Psoas muscle (tissue), 8 donors: ENCODE measurements around the gene UPK2. TPM values are rescaled to one million over a fixed set of nuclear protein-coding genes. Genes with fewer than 3 reads are reported as not detected.
A peak's percentile ranks its signal among the peaks of the same experiment; 100 is the strongest.

Source experiments
- ATAC-seq, 4 donors: fragments of 200-7000 bp; cut with Tn5 transposase; one replicate each; pipeline ENCODE4 v1.9.1; 2020; ENCODE audit warnings: moderate library complexity in 3 of 4, mild to moderate bottlenecking in 2 of 4
- DNase-seq, 2 donors: peaks; one replicate each; pipeline ENCODE4 v3.0.0-alpha.2; 2020
- H3K27ac ChIP-seq: fragments of 200-600 bp; one replicate; pipeline ENCODE4 v1.8.0; 2022
- H3K27me3 ChIP-seq, 3 donors: fragments of 200-600 bp in 1 of 3; one replicate each; pipeline versions ENCODE4 v1.6.1 to v1.8.0; 2013 to 2022; ENCODE audit warnings: low read length in 2 of 3, mild to moderate bottlenecking in 2 of 3, moderate library complexity in 1 of 3; ENCODE audit not compliant: insufficient read depth in 3 of 3
- H3K36me3 ChIP-seq, 2 donors: fragments of 200-600 bp in 1 of 2; one replicate each; pipeline versions ENCODE4 v1.6.1 to v1.8.0; 2013 to 2022; ENCODE audit warnings: low read depth in 1 of 2, mild to moderate bottlenecking in 1 of 2, moderate library complexity in 1 of 2; ENCODE audit not compliant: insufficient read depth in 1 of 2
- H3K4me1 ChIP-seq: fragments of 200-600 bp; one replicate; pipeline ENCODE4 v1.8.0; 2022
- H3K4me3 ChIP-seq: fragments of 200-600 bp; one replicate; pipeline ENCODE4 v1.8.0; 2022; ENCODE audit warnings: mild to moderate bottlenecking
- H3K9me3 ChIP-seq: fragments of 200-600 bp; one replicate; pipeline ENCODE4 v1.8.0; 2022
- WGBS, 3 donors: extraction: QIAGEN DNeasy Blood & Tissue Kit; methylation state at CpG; one replicate each; pipeline versions ENCODE4 v1.1.6 to v1.1.7; 2013; 5-methylcytosine and 5-hydroxymethylcytosine counted together
- intact Hi-C, 2 donors: fragments of 100-400 bp; cut with DNase I; formaldehyde crosslinking; loops; one replicate each; pipeline versions ENCODE4 v1.11.0 to v1.14.2; 2022
- polyA plus RNA-seq, 3 donors: library from polyadenylated mRNA; stranded (reverse); fragments of 200-250 nt; gene quantifications; one replicate each; pipeline ENCODE4 v1.2.3, GENCODE V29; 2013
- total RNA-seq, 4 donors: library from RNA; stranded (reverse); fragmentation: NEBNext Ultra II Directional in 2 of 4; extraction: Animal tissue kit (Norgen Biotek cat#: 25700) in 2 of 4; gene quantifications; one replicate each; pipeline versions ENCODE4 v1.2.1 to v1.2.4, GENCODE V29; 2021 to 2023
- TF ChIP-seq, protein P1 (sequence below): fragments of 200-600 bp; IDR thresholded peaks from one replicate; pipeline ENCODE4 v1.8.0; 2022; ENCODE audit warnings: antibody characterized with exemption
- donor health status: healthy with polysubstance abuse.
- donor health status: DM: no; HTN: no; CAD: no; lungs with moderate emphysema.
- donor health status: Bipolar disorder and iron deficiency.
- donor health status: healthy.
- donor health status: DM: yes; HTN: yes; CAD: no.
- donor health status: DM: no; HTN: no; CAD: no.
- donor health status: DM: no; HTN: no; CAD: no.
- donor health status: DM: yes; HTN: yes; CAD: no.

The UPK2 gene
- total and polyA plus RNA-seq, 7 donors = 0.23 TPM; not detected in 6

DNA sequence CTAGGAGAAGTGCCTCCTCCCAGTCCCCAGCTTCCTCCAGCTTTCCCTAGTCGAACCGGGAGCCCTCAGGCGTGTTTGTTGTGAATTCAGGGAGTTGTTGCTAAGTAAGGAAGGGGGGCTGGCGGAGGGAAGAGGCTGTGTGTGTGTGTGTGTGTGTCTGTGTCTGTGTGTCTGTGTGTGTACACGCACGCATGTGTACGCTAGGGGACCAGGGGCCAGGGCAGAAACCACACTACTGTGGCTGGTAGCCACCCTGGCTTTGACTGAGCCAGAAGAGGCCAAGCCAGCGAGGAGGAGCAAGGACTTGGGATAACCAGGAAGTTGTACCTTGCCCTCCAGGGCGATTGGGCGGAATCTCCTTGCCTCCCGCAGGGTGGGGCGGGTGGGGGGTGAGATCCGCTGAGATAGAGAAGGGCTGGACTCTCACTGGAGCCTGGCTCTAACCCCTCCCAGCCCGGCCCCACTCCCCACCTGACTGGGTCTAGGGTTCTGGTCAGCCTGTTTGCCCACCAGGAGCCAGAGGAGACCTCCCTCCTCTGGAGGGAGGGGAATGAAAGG is 37.9 kb upstream of the UPK2 start:
- Histone ChIP-seq H3K4me3 (peak overlapping the region; percentile 57), H3K27ac (peak overlapping the region; percentile 98), H3K9me3 (no peaks in the 10 kb centered on the region), H3K4me1 (peaks cover 95% of the 10 kb centered on the region), H3K27me3 (no peaks in the 10 kb centered on the region), H3K36me3 (no peaks in the 10 kb centered on the region)
- DNase-seq (peak; percentile 88 to 94), ATAC-seq (peak; percentile 29 to 33 (median 30))
- WGBS, 3 donors = 9 to 14% (median 9%) methylated on average over 13 to 14 of the region's 14 CpGs
- intact Hi-C loops = no loop called here
- TF ChIP-seq, protein P1, sequence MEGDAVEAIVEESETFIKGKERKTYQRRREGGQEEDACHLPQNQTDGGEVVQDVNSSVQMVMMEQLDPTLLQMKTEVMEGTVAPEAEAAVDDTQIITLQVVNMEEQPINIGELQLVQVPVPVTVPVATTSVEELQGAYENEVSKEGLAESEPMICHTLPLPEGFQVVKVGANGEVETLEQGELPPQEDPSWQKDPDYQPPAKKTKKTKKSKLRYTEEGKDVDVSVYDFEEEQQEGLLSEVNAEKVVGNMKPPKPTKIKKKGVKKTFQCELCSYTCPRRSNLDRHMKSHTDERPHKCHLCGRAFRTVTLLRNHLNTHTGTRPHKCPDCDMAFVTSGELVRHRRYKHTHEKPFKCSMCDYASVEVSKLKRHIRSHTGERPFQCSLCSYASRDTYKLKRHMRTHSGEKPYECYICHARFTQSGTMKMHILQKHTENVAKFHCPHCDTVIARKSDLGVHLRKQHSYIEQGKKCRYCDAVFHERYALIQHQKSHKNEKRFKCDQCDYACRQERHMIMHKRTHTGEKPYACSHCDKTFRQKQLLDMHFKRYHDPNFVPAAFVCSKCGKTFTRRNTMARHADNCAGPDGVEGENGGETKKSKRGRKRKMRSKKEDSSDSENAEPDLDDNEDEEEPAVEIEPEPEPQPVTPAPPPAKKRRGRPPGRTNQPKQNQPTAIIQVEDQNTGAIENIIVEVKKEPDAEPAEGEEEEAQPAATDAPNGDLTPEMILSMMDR = no peak

DNA sequence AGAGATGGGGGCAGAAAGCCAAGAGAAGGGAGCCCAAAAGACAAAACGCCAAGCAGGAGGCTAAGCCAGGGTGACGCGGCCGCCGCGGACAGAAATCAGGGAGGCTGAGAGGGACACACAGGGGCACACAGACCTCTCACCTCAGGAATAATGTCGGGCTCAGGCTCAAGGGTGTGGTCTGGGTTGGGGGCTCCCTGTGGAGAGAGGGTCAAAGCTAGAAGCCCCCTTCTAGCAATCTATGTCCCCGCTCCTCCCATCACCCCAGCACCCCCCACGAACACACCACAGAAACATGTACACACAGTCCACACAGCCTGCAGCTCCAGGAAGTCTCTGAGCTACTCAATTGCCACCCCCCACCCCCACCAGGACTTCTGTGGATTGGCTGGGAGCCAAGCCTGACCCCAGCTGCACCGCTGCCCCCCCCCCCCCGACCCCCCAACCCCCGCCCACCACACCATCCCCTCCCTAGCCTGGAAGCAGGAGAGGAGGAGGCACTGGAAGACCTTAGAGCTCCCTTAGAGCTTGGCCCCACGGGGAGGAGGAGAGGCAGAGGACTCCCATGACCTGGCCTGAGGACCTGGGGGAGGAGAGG is 37.3 kb upstream of the UPK2 start:
- H3K9me3 ChIP-seq = no peaks in the 10 kb centered on the region
- 7 to 10% (median 7%) methylated on average over 9 to 11 of the region's 13 CpGs for WGBS, 3 donors
- TF ChIP-seq, protein P1 = no peak
- H3K27me3 ChIP-seq = no peaks in the 10 kb centered on the region
- intact Hi-C loops = no loop called here
- no peaks in the 10 kb centered on the region for H3K36me3 ChIP-seq
- peak overlapping the region; percentile 96 for H3K4me3 ChIP-seq
- DNase-seq (no peak), ATAC-seq (peak in 1 of 4 donors; percentile 0)
- H3K27ac ChIP-seq = peak overlapping the region; percentile 98
- peaks cover 95% of the 10 kb centered on the region for H3K4me1 ChIP-seq

DNA sequence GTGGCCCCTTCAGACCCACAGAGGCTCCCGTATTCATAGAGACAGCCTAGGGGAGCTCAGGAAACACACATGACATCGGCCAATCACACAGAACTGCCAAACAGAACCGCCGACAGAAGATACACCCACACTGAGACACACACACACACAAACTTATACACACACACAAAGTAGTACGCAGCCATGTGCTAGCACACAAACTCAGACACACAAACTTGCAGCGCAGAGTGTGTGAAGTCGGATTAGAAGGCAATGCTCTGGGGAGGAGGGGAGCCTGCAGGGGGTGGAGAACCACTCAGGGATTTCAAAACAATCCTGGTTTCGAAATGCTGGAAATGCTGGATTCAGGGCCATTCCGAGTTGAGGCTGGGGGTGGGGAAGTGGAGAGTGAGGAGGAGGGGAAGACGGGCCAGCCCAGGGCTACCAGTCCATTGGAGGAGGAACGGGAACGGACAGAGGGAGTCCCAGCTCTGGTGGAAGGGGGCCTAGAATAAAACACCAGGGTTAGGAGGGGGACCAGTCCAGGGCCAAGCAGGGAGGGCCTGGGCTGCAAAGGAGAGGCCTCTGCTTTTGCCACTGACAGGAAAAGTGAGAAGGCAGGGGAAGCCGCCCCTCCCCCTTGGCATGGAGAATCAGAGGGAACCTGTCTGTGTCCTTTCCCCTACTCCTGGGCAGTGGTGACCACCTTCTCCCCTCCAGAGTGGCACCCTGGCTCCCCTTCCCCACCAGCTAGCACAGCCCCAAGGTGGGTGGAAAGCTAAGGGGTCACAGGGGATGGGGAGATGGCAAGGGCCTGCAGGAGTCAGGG is 34.8 kb upstream of the UPK2 start:
- TF ChIP-seq, protein P1 = no peak
- Histone ChIP-seq H3K4me3 (peak overlapping the region; percentile 96), H3K4me1 (peaks cover 70% of the 10 kb centered on the region), H3K27me3 (no peaks in the 10 kb centered on the region), H3K27ac (peak overlapping the region; percentile 98), H3K36me3 (no peaks in the 10 kb centered on the region), H3K9me3 (no peaks in the 10 kb centered on the region)
- intact Hi-C loops = no loop called here
- 6 to 14% (median 7%) methylated on average over 13 of the region's 13 CpGs for WGBS, 3 donors
- ATAC-seq = peak in 2 of 4 donors; percentile 1 to 2
- peak; percentile 82 to 88 for DNase-seq

DNA sequence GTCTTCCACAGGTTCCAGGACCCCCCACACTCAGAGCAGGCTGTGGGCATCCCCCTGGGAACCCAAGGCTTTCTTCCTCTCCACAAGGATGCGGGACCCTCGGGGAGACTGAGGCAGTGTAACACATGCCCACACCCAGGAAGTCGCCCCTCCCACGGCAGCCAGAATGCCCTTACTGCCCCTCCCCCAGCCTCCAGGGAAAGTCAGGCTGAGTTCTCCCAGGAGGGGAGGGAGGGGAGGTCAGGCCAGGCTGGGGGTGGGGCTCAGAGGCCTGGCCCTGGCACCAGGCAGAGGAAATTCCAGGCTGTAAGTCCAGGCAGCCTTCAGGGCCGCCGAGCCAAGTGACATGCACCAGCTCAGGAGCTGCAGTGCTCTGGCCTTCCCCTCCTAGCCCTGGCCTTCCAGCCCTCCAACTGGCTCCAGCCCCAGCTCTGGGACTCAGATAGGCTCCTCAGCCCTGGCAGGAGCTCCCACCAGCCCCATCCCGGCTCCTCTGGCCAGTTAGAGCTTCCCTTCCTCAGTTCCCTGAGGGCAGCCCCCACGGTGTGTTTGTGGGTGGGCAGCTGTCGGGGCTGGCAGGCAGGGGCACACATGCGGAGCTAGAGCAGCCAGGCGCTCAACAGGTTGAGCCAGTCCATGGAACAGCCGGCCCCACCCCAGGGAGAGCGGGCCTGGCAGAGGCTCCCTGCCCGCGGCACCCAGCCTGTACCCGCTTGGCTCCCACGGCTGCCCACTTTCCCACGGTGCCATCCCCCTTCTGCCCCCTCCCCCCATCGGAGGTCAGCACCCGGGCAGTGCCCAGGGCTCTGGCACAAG is 34.0 kb upstream of the UPK2 start:
- no peaks in the 10 kb centered on the region for H3K36me3 ChIP-seq
- WGBS, 3 donors = 6 to 15% (median 8%) methylated on average over 15 to 20 of the region's 20 CpGs
- TF ChIP-seq, protein P1 = no peak
- H3K27me3 ChIP-seq = no peaks in the 10 kb centered on the region
- peak overlapping the region; percentile 96 for H3K4me3 ChIP-seq
- intact Hi-C loops = no loop called here
- H3K4me1 ChIP-seq = peaks cover 62% of the 10 kb centered on the region
- no peaks in the 10 kb centered on the region for H3K9me3 ChIP-seq
- H3K27ac ChIP-seq = peak overlapping the region; percentile 98
- peak; percentile 89 to 95 for DNase-seq
- peak; percentile 54 to 67 (median 60) for ATAC-seq
